RWPE2 (cell line): ENCODE measurements around the gene MFSD6.
"Not testable (repeated sequence)": the region's sequence is repeated elsewhere in the genome, so short reads cannot be mapped to it uniquely, and the experiment has no call there.

Experiments
- ATAC-seq: fragments of 200-7000 bp; cut with Tn5 transposase; 3 replicates; pipeline ENCODE4 v1.9.1; 2021; ENCODE audit warnings: low read depth
- DNase-seq: peaks from one replicate; pipeline ENCODE4 v3.0.0-alpha.2; 2020; ENCODE audit warnings: low spot score
- H3K27ac ChIP-seq: fragments of 450-650 bp; 2 replicates; pipeline ENCODE4 v1.5.1; 2017; ENCODE audit warnings: mild to moderate bottlenecking; ENCODE audit not compliant: poor library complexity, severe bottlenecking
- H3K27me3 ChIP-seq: fragments of 250-450 bp; sonication (Bioruptor Pico); 2 replicates; pipeline ENCODE4 v1.5.1; 2021; ENCODE audit warnings: mild to moderate bottlenecking, moderate library complexity; ENCODE audit not compliant: insufficient read depth, poor library complexity, severe bottlenecking
- H3K36me3 ChIP-seq: fragments of 250-450 bp; sonication (Bioruptor Pico); 2 replicates; pipeline ENCODE4 v1.5.1; 2020; ENCODE audit warnings: low read depth, mild to moderate bottlenecking, moderate library complexity
- H3K4me1 ChIP-seq: fragments of 250-450 bp; sonication (Bioruptor Pico); 2 replicates; pipeline ENCODE4 v1.5.1; 2021; ENCODE audit warnings: mild to moderate bottlenecking, moderate library complexity; ENCODE audit not compliant: insufficient read depth, poor library complexity, severe bottlenecking
- H3K4me3 ChIP-seq: fragments of 250-450 bp; sonication (Bioruptor Pico); 2 replicates; pipeline ENCODE4 v1.5.1; 2021; ENCODE audit warnings: mild to moderate bottlenecking, moderate library complexity; ENCODE audit not compliant: severe bottlenecking
- H3K9me3 ChIP-seq: fragments of 250-450 bp; sonication (Bioruptor Pico); 2 replicates; pipeline ENCODE4 v1.5.1; 2021; ENCODE audit warnings: mild to moderate bottlenecking, moderate library complexity; ENCODE audit not compliant: severe bottlenecking
- CTCF ChIP-seq: fragments of 450-650 bp; IDR thresholded peaks from one replicate; pipeline ENCODE4 v1.5.1; 2017; ENCODE audit warnings: mild to moderate bottlenecking, moderate library complexity; ENCODE audit not compliant: poor library complexity, severe bottlenecking

Gene MFSD6

GRCh38 chr2:190493095-190493494, 84.9 kb downstream of the MFSD6 start:
- DNase-seq, result no peak
- Histone ChIP-seq H3K9me3 (no peaks in the 10 kb centered on the region), H3K27me3 (no peaks in the 10 kb centered on the region), H3K4me3 (no peak overlapping the region), H3K27ac (no peak overlapping the region), H3K4me1 (no peaks in the 10 kb centered on the region), H3K36me3 (peaks cover 11% of the 10 kb centered on the region)
- TF ChIP-seq CTCF, result no peak
- no peak for ATAC-seq

- not testable (repeated sequence) for H3K27ac ChIP-seq, H3K36me3 ChIP-seq, DNase-seq, H3K4me1 ChIP-seq, ATAC-seq, H3K9me3 ChIP-seq, H3K27me3 ChIP-seq, H3K4me3 ChIP-seq
These were observed 86.6 kb downstream of the MFSD6 start for GRCh38 chr2:190494600-190495227.

- no peak for TF ChIP-seq CTCF
- Histone ChIP-seq H3K4me3 (no peak overlapping the region), H3K9me3 (no peaks in the 10 kb centered on the region), H3K27me3 (no peaks in the 10 kb centered on the region), H3K36me3 (peaks cover 12% of the 10 kb centered on the region), H3K4me1 (no peaks in the 10 kb centered on the region), H3K27ac (no peak overlapping the region)
- ATAC-seq, result no peak
- no peak for DNase-seq
These were observed 89.3 kb downstream of the MFSD6 start for GRCh38 chr2:190497428-190497827.

DNA sequence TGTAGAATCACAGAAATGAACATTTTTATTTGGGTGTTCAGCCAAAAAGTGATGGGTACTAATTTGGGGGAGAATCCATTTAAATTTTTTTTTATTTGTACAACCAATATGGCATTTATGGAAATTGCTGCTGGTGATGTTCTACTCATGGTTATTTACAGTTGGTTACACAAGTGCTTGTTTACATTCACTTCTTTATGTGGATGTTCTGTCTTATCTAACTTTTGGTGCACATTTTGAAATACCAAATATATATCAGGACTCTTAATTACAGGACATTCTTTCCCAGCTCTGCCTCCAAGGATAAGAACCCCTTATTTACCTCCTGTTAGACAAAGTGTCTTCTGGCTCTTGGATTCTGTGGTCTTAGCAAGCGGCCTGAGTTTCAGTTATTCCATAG, 91.1 kb downstream of the MFSD6 start:
- Histone ChIP-seq H3K4me3 (no peak overlapping the region), H3K4me1 (no peaks in the 10 kb centered on the region), H3K36me3 (peaks cover 12% of the 10 kb centered on the region), H3K9me3 (no peaks in the 10 kb centered on the region), H3K27me3 (no peaks in the 10 kb centered on the region), H3K27ac (no peak overlapping the region)
- DNase-seq, result no peak
- ATAC-seq, result no peak
- TF ChIP-seq CTCF, result no peak

GRCh38 chr2:190500054-190500502, 91.9 kb downstream of the MFSD6 start:
- no peak overlapping the region for H3K27ac ChIP-seq
- peaks cover 20% of the 10 kb centered on the region for H3K36me3 ChIP-seq
- DNase-seq (no peak), ATAC-seq (no peak)
- no peaks in the 10 kb centered on the region for H3K9me3 ChIP-seq
- H3K27me3 ChIP-seq, result no peaks in the 10 kb centered on the region
- H3K4me3 ChIP-seq, result no peak overlapping the region
- no peaks in the 10 kb centered on the region for H3K4me1 ChIP-seq
- no peak for TF ChIP-seq CTCF
